Nephron progenitor cell (in vitro differentiated cells): Measurements from ENCODE around the gene CPED1.

Experiments used
- DNase-seq: peaks from one replicate; pipeline ENCODE4 v3.0.0; 2021
- H3K27ac Mint-ChIP-seq: 2 replicates; pipeline ENCODE4 v1.8.0; 2021; ENCODE audit warnings: mild to moderate bottlenecking, moderate library complexity, mixed read lengths
- H3K27me3 Mint-ChIP-seq: 2 replicates; pipeline ENCODE4 v1.8.0; 2021; ENCODE audit warnings: mild to moderate bottlenecking, low read depth, mixed read lengths; ENCODE audit not compliant: poor library complexity
- H3K36me3 Mint-ChIP-seq: 2 replicates; pipeline ENCODE4 v1.8.0; 2021; ENCODE audit warnings: low read depth, mixed read lengths
- H3K4me1 Mint-ChIP-seq: 2 replicates; pipeline ENCODE4 v1.8.0; 2021; ENCODE audit warnings: mixed read lengths
- H3K4me3 Mint-ChIP-seq: 2 replicates; pipeline ENCODE4 v1.8.0; 2021; ENCODE audit warnings: mild to moderate bottlenecking, moderate library complexity, mixed read lengths
- H3K9me3 Mint-ChIP-seq: 2 replicates; pipeline ENCODE4 v1.8.0; 2021; ENCODE audit warnings: mild to moderate bottlenecking, moderate library complexity, mixed read lengths
- CTCF ChIP-seq: fragments of 200-600 bp; sonication (generic); IDR thresholded peaks from 2 replicates; pipeline ENCODE4 v1.5.0; 2021; ENCODE audit warnings: antibody characterized with exemption

The CPED1 gene

GRCh38 chr7:120984406-120984805, 4.1 kb upstream of the CPED1 start:
- Mint-ChIP-seq H3K27me3 (peaks cover 20% of the 10 kb centered on the region), H3K27ac (no peak overlapping the region), H3K4me1 (peaks cover 17% of the 10 kb centered on the region), H3K9me3 (no peaks in the 10 kb centered on the region), H3K36me3 (no peaks in the 10 kb centered on the region), H3K4me3 (no peak overlapping the region)
- DNase-seq = no peak
- TF ChIP-seq CTCF = no peak

- Mint-ChIP-seq H3K27ac (no peak overlapping the region), H3K36me3 (no peaks in the 10 kb centered on the region), H3K4me1 (peaks cover 24% of the 10 kb centered on the region), H3K27me3 (peaks cover 24% of the 10 kb centered on the region), H3K4me3 (no peak overlapping the region), H3K9me3 (no peaks in the 10 kb centered on the region)
- DNase-seq = no peak
- no peak for TF ChIP-seq CTCF
These were observed 3.3 kb upstream of the CPED1 start for GRCh38 chr7:120985130-120985758.

DNA sequence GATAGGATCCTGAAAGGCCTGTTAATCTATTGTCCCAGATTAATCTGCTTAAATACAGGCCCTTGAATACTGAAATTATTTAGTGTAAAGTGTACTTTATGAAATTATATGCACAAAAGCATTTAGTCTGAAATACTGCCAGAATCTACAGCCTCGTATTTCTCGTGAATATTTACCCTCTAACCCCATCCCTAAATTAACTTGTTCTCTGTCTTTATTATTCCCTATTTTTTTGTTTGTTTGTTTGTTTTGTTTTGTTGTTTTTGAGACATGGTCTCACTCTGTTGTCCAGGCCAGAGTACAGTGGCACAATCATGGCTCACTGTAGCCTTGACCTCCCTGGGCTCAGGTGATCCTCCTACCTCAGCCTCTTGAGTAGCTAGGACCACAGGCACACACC, 2.7 kb upstream of the CPED1 start:
- no peak for TF ChIP-seq CTCF
- no peak overlapping the region for H3K4me3 Mint-ChIP-seq
- peaks cover 24% of the 10 kb centered on the region for H3K27me3 Mint-ChIP-seq
- DNase-seq = no peak
- H3K4me1 Mint-ChIP-seq = peaks cover 24% of the 10 kb centered on the region
- H3K27ac Mint-ChIP-seq = no peak overlapping the region
- H3K36me3 Mint-ChIP-seq = no peaks in the 10 kb centered on the region
- H3K9me3 Mint-ChIP-seq = no peaks in the 10 kb centered on the region

GRCh38 chr7:120986650-120987049, 1.9 kb upstream of the CPED1 start:
- Mint-ChIP-seq H3K27me3 (peaks cover 21% of the 10 kb centered on the region), H3K9me3 (no peaks in the 10 kb centered on the region), H3K4me3 (no peak overlapping the region), H3K27ac (no peak overlapping the region), H3K4me1 (peaks cover 24% of the 10 kb centered on the region), H3K36me3 (no peaks in the 10 kb centered on the region)
- TF ChIP-seq CTCF = no peak
- no peak for DNase-seq

DNA sequence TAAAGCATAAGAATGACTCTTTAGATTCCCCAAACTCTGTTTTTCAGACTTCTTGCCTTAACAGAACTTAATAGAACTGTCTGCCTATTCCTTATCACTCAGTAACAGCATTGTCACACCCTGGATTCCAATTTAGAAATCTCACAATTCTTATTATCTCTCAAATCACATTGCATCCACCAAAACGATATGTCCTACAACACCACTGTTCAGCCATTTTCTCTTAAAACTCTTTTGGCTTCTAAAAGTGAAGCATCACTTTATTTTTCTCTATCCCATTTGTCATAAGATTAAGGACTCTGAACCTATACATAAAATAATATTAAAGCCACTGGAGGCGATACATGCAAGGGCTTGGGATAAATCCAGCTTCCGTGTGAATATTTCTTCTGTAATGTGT, 1.2 kb upstream of the CPED1 start:
- TF ChIP-seq CTCF = no peak
- Mint-ChIP-seq H3K36me3 (no peaks in the 10 kb centered on the region), H3K27me3 (peaks cover 21% of the 10 kb centered on the region), H3K9me3 (no peaks in the 10 kb centered on the region), H3K27ac (no peak overlapping the region), H3K4me3 (no peak overlapping the region), H3K4me1 (peaks cover 24% of the 10 kb centered on the region)
- no peak for DNase-seq
